Neural progenitor cell (in vitro differentiated cells): ENCODE measurements around the gene CAV1. TPM values are rescaled to one million over a fixed set of nuclear protein-coding genes. Genes with fewer than 3 reads are reported as not detected.

Source experiments
- DNase-seq: peaks from one replicate; pipeline ENCODE4 v3.0.0-alpha.2; 2016; ENCODE audit warnings: low spot score
- H2AFZ ChIP-seq: fragments of 200-600 bp; sonication (generic); replicated peaks from 2 replicates; pipeline ENCODE4 v1.6.1; 2016; ENCODE audit warnings: antibody characterized with exemption
- H3F3A ChIP-seq: fragments of 200-600 bp; sonication (generic); 2 replicates; pipeline ENCODE4 v1.6.1; 2016; ENCODE audit warnings: antibody characterized with exemption, low read depth
- H3K27ac ChIP-seq: fragments of 200-600 bp; sonication (generic); 2 replicates; pipeline ENCODE4 v1.5.1; 2016; ENCODE audit warnings: mild to moderate bottlenecking
- H3K27me3 ChIP-seq: fragments of 200-600 bp; sonication (generic); 2 replicates; pipeline ENCODE4 v1.6.1; 2016; ENCODE audit warnings: mild to moderate bottlenecking, moderate library complexity
- H3K36me3 ChIP-seq: fragments of 200-600 bp; sonication (generic); 2 replicates; pipeline ENCODE4 v1.5.1; 2016
- H3K4me1 ChIP-seq: fragments of 200-600 bp; sonication (generic); 2 replicates; pipeline ENCODE4 v1.6.1; 2016; ENCODE audit warnings: mixed run types
- H3K4me2 ChIP-seq: fragments of 200-600 bp; sonication (generic); 2 replicates; pipeline ENCODE4 v1.6.1; 2016
- H3K4me3 ChIP-seq: fragments of 200-600 bp; sonication (generic); 2 replicates; pipeline ENCODE4 v1.5.1; 2016
- H3K79me2 ChIP-seq: fragments of 200-600 bp; sonication (generic); 2 replicates; pipeline ENCODE4 v1.6.1; 2016; ENCODE audit warnings: low read depth
- H3K9ac ChIP-seq: fragments of 200-600 bp; sonication (generic); 2 replicates; pipeline ENCODE4 v1.6.1; 2016
- H3K9me3 ChIP-seq: fragments of 200-600 bp; sonication (generic); 2 replicates; pipeline ENCODE4 v1.5.1; 2016; ENCODE audit warnings: low read depth
- H4K20me1 ChIP-seq: fragments of 200-600 bp; sonication (generic); 2 replicates; pipeline ENCODE4 v1.6.1; 2016; ENCODE audit warnings: low read depth
- H3K27ac Mint-ChIP-seq: 3 replicates; pipeline ENCODE4 v1.8.0; 2021; ENCODE audit warnings: mixed read lengths
- H3K27me3 Mint-ChIP-seq: 2 replicates; pipeline ENCODE4 v1.8.0; 2022; ENCODE audit warnings: low read depth, mild to moderate bottlenecking, inconsistent platforms, moderate library complexity, mixed read lengths; ENCODE audit not compliant: insufficient read depth
- H3K36me3 Mint-ChIP-seq: 3 replicates; pipeline ENCODE4 v1.8.0; 2021; ENCODE audit warnings: mixed read lengths
- H3K4me1 Mint-ChIP-seq: 3 replicates; pipeline ENCODE4 v1.8.0; 2021; ENCODE audit warnings: mixed read lengths
- H3K4me3 Mint-ChIP-seq: 3 replicates; pipeline ENCODE4 v1.8.0; 2021; ENCODE audit warnings: mild to moderate bottlenecking, moderate library complexity, mixed read lengths
- H3K9me3 Mint-ChIP-seq: 3 replicates; pipeline ENCODE4 v1.8.0; 2020; ENCODE audit warnings: mixed read lengths
- EZH2 ChIP-seq: fragments of 200-600 bp; sonication (generic); IDR thresholded peaks from 2 replicates; pipeline ENCODE4 v1.6.1; 2017; ENCODE audit warnings: antibody characterized with exemption, mild to moderate bottlenecking, moderate library complexity
- EZH2phosphoT487 ChIP-seq: fragments of 200-600 bp; sonication (generic); IDR thresholded peaks from 2 replicates; pipeline ENCODE4 v1.6.1; 2017; ENCODE audit warnings: antibody characterized with exemption
- total RNA-seq: library from RNA; depleted of rRNA; stranded (reverse); fragments of >200 nt; gene quantifications from 2 replicates; pipeline ENCODE4 v1.2.3, GENCODE V29; 2015; ENCODE audit warnings: low replicate concordance
- TF ChIP-seq, protein P1 (sequence below): fragments of 200-600 bp; sonication (generic); IDR thresholded peaks from 2 replicates; pipeline ENCODE4 v1.5.1; 2017; ENCODE audit warnings: antibody characterized with exemption, mild to moderate bottlenecking

CAV1 gene
- total RNA-seq, 1 donor from 2014 or later = 0.19 TPM

DNA sequence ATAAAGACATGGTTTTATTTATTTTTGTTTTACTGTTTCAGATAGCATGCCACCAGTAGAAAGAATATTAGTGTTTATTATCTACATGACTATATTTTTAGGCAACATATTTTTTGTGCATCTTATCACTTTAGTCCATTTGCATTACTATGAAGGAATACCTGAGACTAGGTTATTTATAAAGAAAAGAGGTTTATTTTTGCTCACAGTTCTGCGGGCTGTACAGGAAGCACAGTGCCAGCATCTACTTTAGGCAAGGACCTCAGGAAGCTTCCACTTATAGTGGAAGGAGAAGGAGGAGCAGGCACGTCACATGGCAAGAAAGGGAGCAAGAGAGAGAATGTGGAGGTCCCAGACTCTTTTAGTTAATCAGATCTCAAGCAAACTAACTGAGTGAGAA, 19.6 kb upstream of the CAV1 start:
- H3K9me3 ChIP-seq = no peaks in the 10 kb centered on the region
- DNase-seq = no peak
- peaks cover 25% of the 10 kb centered on the region for H3K27me3 ChIP-seq
- no peaks in the 10 kb centered on the region for H3K36me3 ChIP-seq
- H3K4me3 ChIP-seq = no peak overlapping the region
- H3K27me3 Mint-ChIP-seq = peaks cover 12% of the 10 kb centered on the region
- H3K36me3 Mint-ChIP-seq = no peaks in the 10 kb centered on the region
- H3K4me1 ChIP-seq = peaks cover 15% of the 10 kb centered on the region
- H3K9me3 Mint-ChIP-seq = peaks cover 2% of the 10 kb centered on the region
- no peak overlapping the region for H3K4me3 Mint-ChIP-seq
- H3K4me1 Mint-ChIP-seq = peaks cover 5% of the 10 kb centered on the region
- H3K79me2 ChIP-seq = no peaks in the 10 kb centered on the region
- no peak overlapping the region for H3K27ac Mint-ChIP-seq
- no peak overlapping the region for H2AFZ ChIP-seq
- TF ChIP-seq, protein P1, sequence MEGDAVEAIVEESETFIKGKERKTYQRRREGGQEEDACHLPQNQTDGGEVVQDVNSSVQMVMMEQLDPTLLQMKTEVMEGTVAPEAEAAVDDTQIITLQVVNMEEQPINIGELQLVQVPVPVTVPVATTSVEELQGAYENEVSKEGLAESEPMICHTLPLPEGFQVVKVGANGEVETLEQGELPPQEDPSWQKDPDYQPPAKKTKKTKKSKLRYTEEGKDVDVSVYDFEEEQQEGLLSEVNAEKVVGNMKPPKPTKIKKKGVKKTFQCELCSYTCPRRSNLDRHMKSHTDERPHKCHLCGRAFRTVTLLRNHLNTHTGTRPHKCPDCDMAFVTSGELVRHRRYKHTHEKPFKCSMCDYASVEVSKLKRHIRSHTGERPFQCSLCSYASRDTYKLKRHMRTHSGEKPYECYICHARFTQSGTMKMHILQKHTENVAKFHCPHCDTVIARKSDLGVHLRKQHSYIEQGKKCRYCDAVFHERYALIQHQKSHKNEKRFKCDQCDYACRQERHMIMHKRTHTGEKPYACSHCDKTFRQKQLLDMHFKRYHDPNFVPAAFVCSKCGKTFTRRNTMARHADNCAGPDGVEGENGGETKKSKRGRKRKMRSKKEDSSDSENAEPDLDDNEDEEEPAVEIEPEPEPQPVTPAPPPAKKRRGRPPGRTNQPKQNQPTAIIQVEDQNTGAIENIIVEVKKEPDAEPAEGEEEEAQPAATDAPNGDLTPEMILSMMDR = no peak
- TF ChIP-seq EZH2phosphoT487 (no peak), EZH2 (no peak)
- no peaks in the 10 kb centered on the region for H4K20me1 ChIP-seq
- no peak overlapping the region for H3K4me2 ChIP-seq
- no peak overlapping the region for H3K9ac ChIP-seq
- no peak overlapping the region for H3K27ac ChIP-seq
- peaks cover 11% of the 10 kb centered on the region for H3F3A ChIP-seq

DNA sequence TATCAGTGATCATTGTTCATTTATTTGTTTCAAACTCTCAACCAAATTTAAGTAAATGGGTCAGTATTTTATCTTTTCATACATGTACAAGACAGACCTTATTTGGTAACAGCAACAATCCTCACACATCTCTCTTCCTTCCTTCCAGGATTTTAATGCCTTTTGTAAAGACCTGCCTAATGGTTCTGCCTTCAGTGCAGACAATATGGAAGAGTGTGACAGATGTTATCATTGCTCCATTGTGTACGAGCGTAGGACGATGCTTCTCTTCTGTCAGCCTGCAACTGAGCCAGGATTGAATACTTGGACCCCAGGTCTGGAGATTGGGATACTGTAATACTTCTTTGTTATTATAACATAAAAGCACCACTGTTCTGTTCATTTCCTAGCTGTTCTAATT, 19.0 kb upstream of the CAV1 start:
- H3K4me1 Mint-ChIP-seq = peaks cover 1% of the 10 kb centered on the region
- H3K4me2 ChIP-seq = no peak overlapping the region
- H3K79me2 ChIP-seq = no peaks in the 10 kb centered on the region
- peaks cover 2% of the 10 kb centered on the region for H3K9me3 Mint-ChIP-seq
- H3K27me3 ChIP-seq = peaks cover 20% of the 10 kb centered on the region
- no peaks in the 10 kb centered on the region for H3K36me3 Mint-ChIP-seq
- H3F3A ChIP-seq = peaks cover 7% of the 10 kb centered on the region
- no peak overlapping the region for H3K27ac ChIP-seq
- no peak overlapping the region for H3K4me3 Mint-ChIP-seq
- H3K27ac Mint-ChIP-seq = no peak overlapping the region
- no peaks in the 10 kb centered on the region for H3K9me3 ChIP-seq
- H3K4me1 ChIP-seq = peaks cover 9% of the 10 kb centered on the region
- H2AFZ ChIP-seq = no peak overlapping the region
- no peaks in the 10 kb centered on the region for H4K20me1 ChIP-seq
- H3K36me3 ChIP-seq = no peaks in the 10 kb centered on the region
- H3K9ac ChIP-seq = no peak overlapping the region
- H3K4me3 ChIP-seq = no peak overlapping the region
- DNase-seq = no peak
- TF ChIP-seq EZH2 (no peak), EZH2phosphoT487 (no peak)
- TF ChIP-seq, protein P1 = no peak
- peaks cover 6% of the 10 kb centered on the region for H3K27me3 Mint-ChIP-seq

DNA sequence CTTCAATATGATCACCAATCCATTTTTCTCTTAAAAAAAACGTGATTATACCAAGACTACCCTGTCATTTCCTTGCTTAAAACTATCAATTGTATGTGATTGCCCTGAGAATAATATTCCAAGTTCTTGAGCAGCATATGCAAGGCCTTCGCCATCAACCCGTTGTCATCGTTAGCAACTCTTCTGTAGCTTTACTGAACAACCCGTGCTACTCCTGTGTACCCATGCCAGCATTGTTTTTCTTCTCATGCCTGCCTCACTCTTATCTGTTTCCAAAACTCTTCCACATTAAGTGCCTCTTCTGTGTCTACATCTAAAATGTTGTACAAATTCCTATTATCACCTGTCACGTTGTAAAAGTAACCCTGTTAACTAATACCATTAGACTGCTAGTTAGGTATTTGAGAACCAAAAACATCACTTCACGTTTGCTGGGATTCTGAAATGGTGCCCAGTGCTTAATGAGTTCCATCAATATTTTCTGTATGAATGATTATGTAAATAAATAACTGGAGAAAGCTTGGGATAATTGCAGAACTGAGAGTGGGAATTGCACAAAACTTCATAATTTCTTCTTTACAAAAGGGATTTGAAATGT, 14.8 kb upstream of the CAV1 start:
- no peak overlapping the region for H3K4me2 ChIP-seq
- no peaks in the 10 kb centered on the region for H3K36me3 ChIP-seq
- no peak for TF ChIP-seq EZH2phosphoT487
- TF ChIP-seq, protein P1 = no peak
- no peak for TF ChIP-seq EZH2
- no peaks in the 10 kb centered on the region for H3K27me3 ChIP-seq
- Mint-ChIP-seq H3K4me1 (peaks cover 11% of the 10 kb centered on the region), H3K36me3 (no peaks in the 10 kb centered on the region), H3K27me3 (peaks cover 2% of the 10 kb centered on the region), H3K9me3 (no peaks in the 10 kb centered on the region), H3K27ac (no peak overlapping the region), H3K4me3 (no peak overlapping the region)
- H3K4me3 ChIP-seq = no peak overlapping the region
- H3K9ac ChIP-seq = no peak overlapping the region
- no peaks in the 10 kb centered on the region for H3K79me2 ChIP-seq
- H3K4me1 ChIP-seq = peaks cover 22% of the 10 kb centered on the region
- H3K27ac ChIP-seq = no peak overlapping the region
- no peaks in the 10 kb centered on the region for H3K9me3 ChIP-seq
- peaks cover 13% of the 10 kb centered on the region for H3F3A ChIP-seq
- no peak overlapping the region for H2AFZ ChIP-seq
- DNase-seq = no peak
- no peaks in the 10 kb centered on the region for H4K20me1 ChIP-seq
